ENCODE data around the gene NEK6.

NEK6 gene

DNA sequence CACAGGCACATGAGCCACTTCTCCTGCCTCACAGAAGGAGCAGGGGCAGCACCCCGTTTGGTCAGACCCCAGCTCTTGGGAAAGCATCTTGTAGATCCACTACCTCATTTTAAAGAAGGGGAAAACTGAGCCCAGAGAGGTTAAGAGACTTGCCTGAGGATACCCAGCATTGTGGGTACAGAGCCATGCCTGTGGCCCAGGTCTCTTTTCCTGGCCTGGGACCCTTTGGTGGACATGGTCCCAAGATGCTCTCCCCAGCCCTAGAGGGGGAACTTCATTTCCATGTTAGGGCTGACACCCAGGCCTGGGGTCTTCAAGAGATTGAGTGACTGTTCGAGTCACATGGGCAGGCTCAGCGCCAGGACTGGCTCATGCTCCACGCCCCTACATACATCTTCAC is 64.2 kb downstream of the NEK6 start:
- no peak for DNase-seq (ENCODE audit: low read depth)

- no peak for DNase-seq (ENCODE audit: low read depth)
Observed at GRCh38 chr9:124322618-124323432, 65.1 kb downstream of the NEK6 start.

DNA sequence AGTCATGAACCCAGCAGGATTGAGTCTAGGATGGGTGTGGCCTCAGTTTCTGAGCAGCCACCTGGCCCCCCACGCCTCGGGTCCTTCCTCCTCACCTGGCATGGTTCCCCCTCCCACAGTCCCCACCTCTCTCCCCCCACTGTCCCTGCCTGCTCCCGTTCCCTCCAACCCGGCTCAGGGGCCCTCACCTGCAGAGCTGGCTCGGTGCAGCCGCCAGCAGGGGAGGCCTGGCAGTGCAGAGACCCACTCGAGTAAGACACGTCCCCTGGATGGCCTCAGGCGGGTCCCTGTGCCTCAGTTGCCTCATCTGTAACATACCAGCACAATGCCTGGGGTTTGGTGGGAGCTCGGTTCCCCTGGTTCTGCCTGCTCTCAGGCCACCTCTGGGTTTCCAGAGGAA is 66.2 kb downstream of the NEK6 start:
- DNase-seq (ENCODE audit: low read depth), result no peak

DNA sequence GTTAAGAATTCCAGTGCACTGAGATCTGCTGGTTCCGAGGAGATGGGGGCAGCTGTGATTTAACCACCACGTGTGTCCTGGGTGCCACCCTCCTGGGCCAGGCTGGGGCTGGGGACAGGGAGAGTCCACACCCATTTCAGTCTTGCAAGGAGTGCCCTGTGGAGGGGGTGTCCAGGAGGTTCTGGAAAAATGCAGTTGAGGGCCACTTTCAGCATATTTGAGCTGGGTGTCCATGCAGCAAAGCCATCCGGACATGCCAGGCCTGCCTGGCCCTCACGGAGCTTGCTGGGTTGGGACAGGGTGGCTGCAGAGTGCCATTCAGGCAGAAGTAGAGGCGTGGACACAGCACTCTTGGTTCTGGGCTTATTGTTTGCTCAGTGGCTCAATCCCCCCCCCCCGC is 68.1 kb downstream of the NEK6 start:
- no peak for DNase-seq (ENCODE audit: low read depth)

DNA sequence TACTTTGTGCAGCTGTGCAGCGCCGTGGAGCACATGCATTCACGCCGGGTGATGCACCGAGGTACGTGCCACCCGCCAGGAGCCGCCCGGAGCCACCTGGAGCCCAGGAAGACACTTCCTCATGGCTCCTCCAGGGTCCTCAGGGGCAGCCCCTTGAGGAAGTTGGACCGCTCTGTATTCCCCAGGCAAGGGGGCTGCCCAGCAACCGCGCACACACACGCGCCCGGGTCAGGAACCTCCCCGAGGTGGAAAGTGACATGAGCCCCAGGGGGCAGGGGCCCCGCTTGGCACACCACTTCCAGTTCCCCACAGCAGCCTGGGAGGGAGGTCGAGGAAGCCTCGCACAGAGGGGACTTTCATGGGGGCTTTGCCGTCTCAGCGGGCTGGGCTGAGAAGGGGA is 68.6 kb downstream of the NEK6 start:
- no peak for DNase-seq (ENCODE audit: low read depth)

DNA sequence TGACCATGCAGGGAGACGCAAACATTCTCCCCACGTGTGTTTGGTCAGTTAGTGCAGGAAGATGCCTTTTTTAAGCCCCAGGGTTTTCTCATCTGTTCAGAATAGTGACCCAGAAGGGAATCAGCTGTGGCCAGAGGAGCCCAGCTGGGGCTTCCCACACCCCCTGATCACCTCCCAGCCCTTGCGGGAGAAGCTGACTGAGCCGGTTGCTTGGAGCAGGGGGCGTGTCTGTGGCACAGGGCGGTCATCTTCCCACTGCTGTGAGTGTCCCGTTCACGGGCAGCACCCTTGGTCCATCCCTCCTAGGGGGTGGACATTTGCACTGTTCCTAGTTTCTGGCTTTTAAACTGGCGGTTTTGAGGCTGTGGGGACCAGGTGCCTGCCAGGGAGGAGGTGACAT is 69.7 kb downstream of the NEK6 start:
- DNase-seq (ENCODE audit: low read depth), result no peak

DNA sequence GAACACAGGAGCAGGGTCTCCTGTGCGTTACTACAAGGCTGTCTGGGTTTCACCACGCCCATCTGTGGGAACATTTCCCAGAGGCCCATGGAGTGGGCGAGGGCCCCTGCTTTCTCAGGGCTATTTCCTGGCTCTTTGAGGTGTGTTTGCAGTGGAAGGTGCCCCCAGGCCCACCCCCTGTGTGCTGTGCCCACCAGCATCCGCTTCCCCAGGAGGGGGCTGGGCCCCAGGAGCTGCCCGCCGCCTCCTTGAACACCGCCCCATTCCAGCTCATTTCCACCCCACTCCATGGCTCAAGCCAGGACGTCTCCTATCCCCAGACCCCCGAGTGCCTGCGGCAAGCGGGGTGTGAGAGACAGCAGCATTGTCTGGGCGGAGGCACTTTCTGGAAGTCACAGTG is 70.5 kb downstream of the NEK6 start:
- DNase-seq (ENCODE audit: low read depth), result no peak

DNA sequence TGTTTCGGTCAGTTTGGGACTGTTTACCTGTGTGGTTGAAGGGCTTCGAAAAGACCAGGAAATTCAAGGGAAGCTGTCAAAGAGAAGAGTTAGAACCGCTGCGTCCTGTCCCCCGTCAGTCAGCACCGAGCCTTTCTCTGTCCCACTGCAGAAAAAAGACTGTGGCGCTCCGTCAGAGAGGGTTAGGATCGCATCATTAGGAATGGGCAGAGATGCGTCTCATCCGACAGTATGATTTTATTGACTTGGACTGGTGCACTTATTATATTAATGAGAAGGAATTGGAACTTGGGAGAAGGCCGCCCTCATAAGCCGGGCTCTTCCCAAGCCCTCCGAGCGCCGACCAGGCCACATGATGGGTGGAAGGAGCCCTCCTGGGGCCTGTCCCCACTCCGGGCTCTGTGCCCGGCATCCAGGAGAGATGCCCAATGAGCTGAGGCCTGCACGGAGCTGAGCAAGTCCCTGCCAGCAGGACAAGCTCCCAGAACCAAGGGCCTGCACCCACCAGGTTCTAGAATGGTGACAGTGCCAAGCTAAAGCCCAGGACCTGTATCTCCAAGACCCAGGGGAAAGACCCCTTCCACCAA is 71.5 kb downstream of the NEK6 start:
- no peak for DNase-seq (ENCODE audit: low read depth)

DNA sequence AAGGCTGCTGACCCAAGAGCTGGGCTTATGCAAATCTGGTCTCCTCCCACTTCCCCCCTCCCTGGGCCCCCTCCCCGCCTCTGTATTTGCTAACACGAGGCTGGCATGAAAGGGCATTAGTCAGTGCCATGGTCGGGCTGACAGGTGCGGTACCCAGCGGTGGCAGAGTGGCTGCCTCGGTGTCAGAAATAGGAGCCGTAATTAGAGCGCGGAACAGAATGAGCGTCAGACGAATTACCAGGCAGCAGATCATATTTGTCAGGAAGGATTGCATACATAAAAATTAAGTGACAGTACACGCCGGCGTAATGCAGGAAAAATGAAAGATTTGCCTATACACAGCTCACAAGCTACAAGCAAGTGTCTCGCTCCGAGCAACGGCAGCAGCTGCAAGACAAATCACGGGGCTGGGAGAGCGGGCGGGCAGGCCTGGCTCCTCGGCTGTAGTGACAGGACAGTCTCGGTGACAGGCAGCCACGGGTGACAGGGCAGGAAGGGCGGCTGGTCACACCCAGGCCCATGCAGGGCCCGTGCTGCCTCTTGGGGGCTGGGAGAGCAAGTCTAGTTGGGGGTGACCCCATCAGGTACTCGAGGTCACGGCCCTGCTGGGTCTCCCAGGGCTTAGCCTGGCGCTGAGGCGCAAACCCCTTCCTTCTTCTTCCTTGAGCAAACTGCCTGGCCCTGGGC is 72.4 kb downstream of the NEK6 start:
- DNase-seq (ENCODE audit: low read depth), result no peak

DNA sequence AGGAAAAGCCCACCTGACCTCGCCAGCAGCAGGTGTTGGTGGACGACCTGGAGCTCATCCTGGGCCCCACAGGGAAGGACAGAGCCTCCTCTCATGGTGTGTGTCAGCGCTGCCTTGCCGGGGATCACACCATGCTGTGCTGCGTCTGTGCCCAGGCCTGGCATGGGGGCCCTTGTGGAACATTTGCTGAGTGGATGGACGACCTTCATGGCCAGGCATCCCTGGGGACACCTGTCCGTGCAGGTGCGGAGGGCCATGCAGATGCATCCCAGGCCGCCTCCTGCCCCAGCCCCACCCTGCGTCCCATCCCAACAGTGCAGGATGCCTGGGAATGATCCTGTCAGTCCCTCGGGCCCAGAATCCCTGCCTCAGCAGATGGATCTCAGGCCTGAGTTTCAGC is 73.8 kb downstream of the NEK6 start:
- no peak for DNase-seq (ENCODE audit: low read depth)

GRCh38 chr9:124332361-124333202 is 74.8 kb downstream of the NEK6 start:
- DNase-seq (ENCODE audit: low read depth), result no peak

- no peak for DNase-seq (ENCODE audit: low read depth)
Observed at GRCh38 chr9:124333203-124333579, 75.4 kb downstream of the NEK6 start.

- no peak for DNase-seq (ENCODE audit: low read depth)
Observed at GRCh38 chr9:124334568-124335319, 77.0 kb downstream of the NEK6 start.

DNA sequence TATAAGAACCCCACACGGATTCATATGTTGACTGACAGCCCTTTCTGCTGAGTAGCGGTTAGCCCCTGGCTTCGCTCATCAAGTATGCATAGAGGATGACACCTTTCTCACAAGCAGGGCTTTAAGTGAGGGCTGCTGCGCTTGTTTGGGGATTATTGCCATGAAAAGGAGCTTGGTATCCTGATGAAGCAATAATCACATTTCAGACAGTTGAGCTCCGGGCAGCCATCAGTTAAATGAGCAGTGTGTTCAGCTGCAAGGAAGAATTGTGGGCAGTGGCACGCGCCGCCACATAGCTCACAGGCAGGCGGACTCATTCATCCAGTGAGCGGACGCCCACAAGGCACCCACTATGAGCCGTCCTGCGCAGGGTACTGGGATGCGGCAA is 77.6 kb downstream of the NEK6 start:
- DNase-seq (ENCODE audit: low read depth), result no peak

- no peak for DNase-seq (ENCODE audit: low read depth)
Observed at GRCh38 chr9:124337562-124337961, 79.8 kb downstream of the NEK6 start.

DNA sequence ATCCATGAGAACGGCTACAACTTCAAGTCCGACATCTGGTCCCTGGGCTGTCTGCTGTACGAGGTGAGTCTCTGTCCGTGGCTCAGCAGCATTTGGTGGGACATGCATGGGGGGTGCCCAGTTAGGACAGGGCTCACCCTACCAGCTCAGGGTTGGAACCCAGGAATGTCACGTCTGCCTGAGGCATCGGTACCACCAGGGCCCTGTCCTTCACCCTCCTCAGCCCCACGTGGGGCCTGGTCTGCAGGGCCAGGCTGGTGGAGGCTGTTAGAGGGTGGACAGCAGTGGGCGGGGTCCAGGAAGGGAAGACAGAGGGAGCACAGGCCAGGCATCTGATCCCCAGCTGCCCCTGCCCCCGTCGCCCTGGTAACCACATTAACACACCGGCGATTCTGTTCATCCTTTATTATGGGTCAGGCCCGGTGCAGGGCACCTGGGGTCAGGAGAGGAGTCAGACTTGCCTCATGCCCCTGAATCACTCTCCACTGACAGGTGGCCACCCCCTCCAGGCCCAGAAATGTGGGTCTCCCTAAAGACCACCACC is 81.9 kb downstream of the NEK6 start:
- DNase-seq (ENCODE audit: low read depth), result no peak

DNA sequence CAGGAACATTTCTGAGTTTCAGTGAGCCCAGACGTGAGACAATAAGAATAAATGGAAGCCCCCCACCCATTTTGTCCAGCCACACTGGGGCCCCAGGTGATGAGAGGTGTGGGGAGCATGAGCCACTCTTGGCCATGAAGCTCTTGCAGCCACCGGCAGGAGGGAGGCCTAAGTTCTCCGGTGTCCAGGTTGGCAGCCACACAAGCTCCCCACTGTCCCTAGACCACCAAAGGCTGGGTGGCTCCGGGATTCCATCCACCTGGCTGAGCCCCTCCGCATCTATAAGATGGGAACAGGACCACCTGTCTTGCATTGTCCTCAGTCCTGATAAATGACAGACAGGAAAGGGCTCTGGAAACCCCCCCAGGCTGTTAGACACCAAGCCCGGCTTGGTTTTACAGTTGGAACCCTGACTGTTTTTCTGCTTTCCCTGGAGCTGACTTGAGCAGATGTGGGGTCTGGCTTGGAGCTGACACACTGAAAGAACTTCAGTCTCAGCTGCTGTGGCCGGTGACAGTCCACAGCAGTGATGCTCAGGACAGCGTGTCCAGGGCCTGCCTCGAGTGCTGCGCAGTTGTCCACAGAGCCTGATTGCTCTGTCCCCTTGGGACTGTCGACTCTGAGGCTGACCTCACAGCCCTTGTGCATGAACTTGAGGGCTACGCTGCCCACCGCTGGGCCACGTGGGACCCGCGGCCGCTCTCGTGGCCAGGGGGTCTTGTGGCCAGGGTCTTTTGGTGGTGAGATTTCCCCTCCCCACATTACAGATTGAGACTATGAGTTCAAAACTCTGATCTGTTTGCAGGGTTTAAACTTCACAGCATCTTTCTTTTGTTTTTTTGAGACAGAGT is 82.7 kb downstream of the NEK6 start:
- no peak for DNase-seq (ENCODE audit: low read depth)

DNA sequence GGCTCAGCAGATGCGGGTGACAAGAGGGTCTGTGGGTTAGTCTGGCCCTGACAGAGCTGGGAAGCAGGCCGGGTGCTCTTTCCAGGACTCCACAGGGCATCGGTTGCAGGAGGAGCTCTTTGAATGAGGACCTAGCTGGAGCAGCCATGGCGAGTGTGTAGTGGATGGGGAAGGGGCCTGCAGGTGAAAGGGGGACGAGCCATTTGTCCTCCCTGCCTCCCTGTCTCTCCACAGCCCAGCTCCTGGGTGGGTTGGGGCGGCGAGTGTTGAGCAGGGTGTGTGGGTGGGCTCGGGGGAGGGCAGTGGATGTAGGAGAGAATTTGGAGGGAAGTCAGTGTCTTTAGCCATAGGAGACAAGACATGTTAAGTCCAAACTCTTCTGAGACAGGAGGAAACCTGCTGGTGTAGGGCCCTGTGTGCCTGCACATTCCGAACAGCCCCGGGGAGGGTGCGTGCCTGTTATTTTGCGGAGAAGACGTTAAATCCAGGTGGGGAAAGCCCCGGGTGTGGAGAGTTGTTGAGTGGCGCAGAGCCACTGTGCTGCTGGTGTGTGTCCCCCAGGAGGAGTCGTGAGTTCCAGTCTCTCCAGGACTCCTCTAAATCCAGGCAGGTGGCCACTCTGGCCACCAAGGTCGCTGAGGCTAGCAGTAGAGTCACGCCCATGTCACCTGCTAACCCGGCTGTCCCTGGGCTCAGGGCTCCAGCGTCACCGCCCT is 83.9 kb downstream of the NEK6 start:
- no peak for DNase-seq (ENCODE audit: low read depth)

DNA sequence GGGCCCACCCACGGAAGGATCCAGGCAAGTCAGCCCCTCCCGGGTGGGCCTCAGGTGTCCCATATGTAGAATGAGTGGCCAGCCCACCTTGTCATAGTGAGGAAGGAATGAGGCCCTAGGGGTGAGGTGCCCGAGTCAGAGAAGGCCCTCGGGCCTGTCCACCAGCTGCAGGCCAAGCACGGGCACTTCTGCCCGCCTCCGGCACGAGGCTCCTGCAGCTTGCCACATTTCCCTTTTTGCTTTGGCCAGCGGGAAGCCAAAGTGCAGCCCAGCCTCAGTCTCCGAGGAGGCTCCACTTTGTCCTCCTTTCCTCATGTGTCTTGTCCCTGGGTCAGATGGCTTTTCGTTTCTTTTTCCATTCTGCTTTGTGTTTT is 84.6 kb downstream of the NEK6 start:
- no peak for DNase-seq (ENCODE audit: low read depth)

Data from stimulated activated CD8-positive, alpha-beta memory T cell treated with anti-CD3 and anti-CD28 coated beads, Interleukin-12 subunit alpha, Interleukin-12 subunit beta, amount 100 ng/mL, for 1 hour (primary cell).